ENCODE results near the gene PPP4C.

GRCh38 chr16:30032083-30032819 lies 43.5 kb upstream of the PPP4C start:
- TF ChIP-seq YY1 (IDR thresholded peaks at IDR 0.05; ENCODE audit: insufficient read depth, insufficient read length) (no peak), ZNF274 (IDR thresholded peaks at IDR 0.05; ENCODE audit: low read depth, low read length) (no peak)
